Muscle of leg (tissue), 11 donors: Measurements from ENCODE around the gene POU6F2. TPM values are rescaled to one million over a fixed set of nuclear protein-coding genes. Genes with fewer than 3 reads are reported as not detected.
"Not testable (repeated sequence)": the region's sequence is repeated elsewhere in the genome, so short reads cannot be mapped to it uniquely, and the experiment has no call there.

ENCODE experiments used
- DNase-seq: peaks from one replicate; pipeline ENCODE4 v3.0.0; 2013
- H3K27ac ChIP-seq: one replicate; pipeline ENCODE4 v1.5.1; 2013; ENCODE audit warnings: mild to moderate bottlenecking, low read length, control low read depth
- H3K27me3 ChIP-seq: one replicate; pipeline ENCODE4 v1.6.1; 2013; ENCODE audit warnings: low read length; ENCODE audit not compliant: control insufficient read depth, insufficient read depth
- H3K36me3 ChIP-seq: one replicate; pipeline ENCODE4 v1.6.1; 2013; ENCODE audit warnings: low read length; ENCODE audit not compliant: control insufficient read depth, insufficient read depth
- H3K4me1 ChIP-seq: one replicate; pipeline ENCODE4 v1.6.1; 2013; ENCODE audit warnings: low read length; ENCODE audit not compliant: control insufficient read depth, insufficient read depth
- H3K4me3 ChIP-seq: one replicate; pipeline ENCODE4 v1.5.1; 2013; ENCODE audit warnings: low read length, control low read depth
- H3K9me3 ChIP-seq: replicated peaks from 2 replicates; pipeline ENCODE4 v1.6.1; 2013; ENCODE audit warnings: low read depth, low read length; ENCODE audit not compliant: control insufficient read depth
- WGBS: methylation state at CpG from one replicate; pipeline ENCODE4 v1.1.5; 2013; ENCODE audit warnings: missing lambda C conversion rate; ENCODE audit not compliant: insufficient coverage; 5-methylcytosine and 5-hydroxymethylcytosine counted together
- polyA plus RNA-seq, 8 donors: library from polyadenylated mRNA; unstranded; fragments of 120-200 nt; gene quantifications; one replicate each; pipeline versions ENCODE4 v1.2.1 to v1.2.3, GENCODE V29; 2013; ENCODE audit warnings: inconsistent platforms in 1 of 8, low replicate concordance in 1 of 8; ENCODE audit not compliant: insufficient read length in 8 of 8, insufficient read depth in 1 of 8
- total RNA-seq: library from RNA; stranded (reverse); fragments of 120-200 nt; gene quantifications from one replicate; pipeline ENCODE4 v1.2.4, GENCODE V29; 2013

Gene POU6F2
- total and polyA plus RNA-seq, 9 donors, result 0.05 to 0.54 (median 0.10) TPM; not detected in 1

DNA sequence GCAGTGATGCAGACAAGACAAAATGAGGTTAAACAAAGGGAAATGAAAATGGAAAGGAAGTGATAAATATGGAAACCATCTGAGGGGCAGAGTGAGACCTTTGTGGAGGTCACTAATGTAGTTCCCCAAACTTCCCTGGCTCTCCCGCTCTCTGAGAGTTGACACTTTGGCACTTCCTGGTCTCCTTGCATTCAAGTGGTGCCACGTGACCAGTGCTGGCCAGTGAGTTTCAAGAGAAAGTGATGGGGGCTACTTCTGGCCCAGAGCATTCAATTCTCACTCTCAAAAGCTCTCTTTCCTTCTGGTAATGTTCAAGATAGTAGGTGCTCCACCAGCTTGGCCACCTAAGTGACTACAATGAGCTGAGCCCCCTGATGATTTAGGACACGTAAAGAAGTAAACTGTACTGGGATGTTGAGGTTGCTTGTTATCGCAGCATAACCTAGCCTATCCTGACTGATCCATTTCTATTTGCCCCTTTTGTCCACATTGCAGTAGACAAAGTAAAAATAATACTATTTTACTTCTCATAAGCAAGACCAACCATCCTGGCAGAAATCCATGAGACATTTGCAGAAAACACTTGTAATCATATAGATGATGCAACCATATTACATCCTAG lies 346.5 kb downstream of the POU6F2 start:
- WGBS, result no CpG with 5 or more reads among the region's 4 CpGs

DNA sequence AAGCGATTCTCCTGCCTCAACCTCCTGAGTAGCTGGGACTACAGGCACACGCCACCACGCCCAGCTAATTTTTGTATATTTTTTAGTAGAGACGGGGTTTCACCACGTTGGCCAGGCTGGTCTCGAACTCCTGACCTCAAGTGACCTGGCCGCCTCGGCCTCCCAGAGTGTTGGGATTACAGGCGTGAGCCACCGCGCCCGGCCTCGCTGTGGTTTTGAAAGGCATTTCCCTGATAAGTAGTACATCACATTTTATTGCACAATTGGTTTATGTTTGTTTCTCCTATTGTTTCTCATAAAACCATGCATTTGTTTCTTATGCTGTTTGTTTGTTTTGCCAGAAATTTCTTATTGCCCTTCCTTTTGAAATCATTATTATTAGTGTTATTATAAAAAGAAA lies 353.9 kb downstream of the POU6F2 start:
- H3K27me3 ChIP-seq, H3K4me3 ChIP-seq, DNase-seq, H3K36me3 ChIP-seq, H3K4me1 ChIP-seq, H3K27ac ChIP-seq, H3K9me3 ChIP-seq: not testable (repeated sequence)
- WGBS, result 67% methylated on average over 5 of the region's 13 CpGs

More for the DNA sequence above, 346.5 kb downstream of the POU6F2 start:
- DNase-seq, result no peak
- H3K4me3 ChIP-seq, result no peak overlapping the region
- peaks cover 2% of the 10 kb centered on the region for H3K9me3 ChIP-seq
- H3K4me1 ChIP-seq, result no peaks in the 10 kb centered on the region
- H3K36me3 ChIP-seq, result no peaks in the 10 kb centered on the region
- H3K27ac ChIP-seq, result no peak overlapping the region
- no peaks in the 10 kb centered on the region for H3K27me3 ChIP-seq

DNA sequence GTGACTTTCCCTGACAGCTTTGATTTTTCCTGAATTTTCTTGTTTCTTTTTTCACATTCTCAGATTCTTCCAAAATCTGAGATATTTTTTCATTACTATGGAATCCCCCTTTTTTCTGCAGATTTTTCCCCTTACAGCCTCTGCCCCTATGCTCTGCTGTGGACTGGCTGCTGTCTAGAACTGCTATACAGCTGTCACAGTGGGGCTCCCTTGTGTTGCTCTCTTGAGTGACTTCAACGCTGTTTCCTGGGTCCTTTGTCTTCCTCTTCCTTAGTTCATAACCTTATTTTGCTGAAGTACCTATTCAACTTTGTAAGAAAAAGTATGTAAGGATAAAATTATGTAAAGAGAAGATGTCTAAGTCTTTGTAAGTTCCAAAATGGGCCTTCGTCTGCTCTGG lies 354.4 kb downstream of the POU6F2 start:
- Histone ChIP-seq H3K27ac (no peak overlapping the region), H3K27me3 (peaks cover 2% of the 10 kb centered on the region), H3K4me3 (no peak overlapping the region), H3K36me3 (no peaks in the 10 kb centered on the region), H3K4me1 (no peaks in the 10 kb centered on the region), H3K9me3 (no peaks in the 10 kb centered on the region)
- no peak for DNase-seq
- WGBS, result 63% methylated on average over 1 of the region's 2 CpGs

DNA sequence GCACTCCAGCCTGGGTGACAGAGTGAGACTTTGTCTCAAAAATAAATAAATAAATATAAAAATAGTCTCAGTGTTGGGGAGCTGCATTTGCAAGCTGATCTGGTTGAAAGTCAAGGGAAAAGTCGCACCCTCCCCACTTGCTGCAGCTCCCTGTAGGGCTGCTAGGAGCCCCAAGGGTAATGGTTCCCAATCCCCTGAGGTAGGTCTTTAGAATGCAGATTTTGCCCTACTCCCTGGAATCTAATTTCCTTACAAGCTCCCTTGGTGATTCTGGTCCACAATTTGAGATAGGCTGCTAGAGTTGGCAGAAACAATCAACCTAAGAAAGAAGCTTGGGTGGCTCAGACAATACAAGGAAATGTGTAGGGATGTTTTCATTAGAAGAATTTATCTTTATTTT lies 356.0 kb downstream of the POU6F2 start:
- WGBS, result no CpG with 5 or more reads among the region's 1 CpG
- no peaks in the 10 kb centered on the region for H3K4me1 ChIP-seq
- H3K9me3 ChIP-seq, result no peaks in the 10 kb centered on the region
- H3K36me3 ChIP-seq, result no peaks in the 10 kb centered on the region
- no peak overlapping the region for H3K27ac ChIP-seq
- H3K27me3 ChIP-seq, result peaks cover 2% of the 10 kb centered on the region
- DNase-seq, result no peak
- no peak overlapping the region for H3K4me3 ChIP-seq

DNA sequence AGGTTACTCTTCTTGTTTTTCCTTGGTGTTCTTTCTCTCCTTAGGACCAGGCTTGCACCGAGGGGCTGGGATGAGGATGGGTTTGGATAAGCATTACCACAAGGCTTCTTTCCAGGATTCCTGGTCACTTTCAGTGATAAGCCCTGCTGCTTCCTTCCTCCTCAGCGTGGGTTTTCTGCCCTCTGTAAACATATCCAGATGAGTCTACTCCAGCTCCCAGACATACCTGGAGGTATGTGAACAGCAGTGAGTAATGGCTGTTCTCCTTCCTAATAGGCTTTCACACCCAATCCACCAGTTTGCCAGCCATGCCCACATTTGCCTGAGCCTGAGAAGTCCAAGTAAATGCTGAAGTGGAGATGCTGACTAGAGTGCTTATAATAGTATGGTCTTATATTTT lies 358.7 kb downstream of the POU6F2 start:
- no peaks in the 10 kb centered on the region for H3K36me3 ChIP-seq
- H3K27me3 ChIP-seq, result peaks cover 2% of the 10 kb centered on the region
- no peak overlapping the region for H3K27ac ChIP-seq
- H3K4me1 ChIP-seq, result no peaks in the 10 kb centered on the region
- DNase-seq, result no peak
- no peak overlapping the region for H3K4me3 ChIP-seq
- no CpG with 5 or more reads among the region's 2 CpGs for WGBS
- no peaks in the 10 kb centered on the region for H3K9me3 ChIP-seq

DNA sequence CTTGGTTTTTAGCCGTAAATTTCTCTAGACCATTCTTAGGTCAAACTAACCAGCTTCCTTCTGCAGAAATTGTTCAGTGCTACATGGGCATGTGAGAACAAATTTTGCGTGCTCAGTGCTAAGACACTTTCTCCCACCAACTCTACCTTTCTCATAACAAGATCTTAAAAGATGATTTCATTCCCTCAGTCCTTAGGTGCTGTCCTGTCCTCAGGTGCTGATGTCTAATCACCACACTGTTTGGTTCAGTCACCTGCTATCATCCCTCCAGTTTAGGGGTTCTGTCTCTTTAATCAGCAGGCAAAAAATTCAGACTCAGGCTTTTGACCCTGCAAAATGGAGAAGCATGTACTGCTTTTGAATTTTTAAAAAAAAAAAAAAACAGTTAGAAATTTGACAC lies 361.0 kb downstream of the POU6F2 start:
- 100% methylated on average over 1 of the region's 2 CpGs for WGBS
- H3K4me1 ChIP-seq, result no peaks in the 10 kb centered on the region

DNA sequence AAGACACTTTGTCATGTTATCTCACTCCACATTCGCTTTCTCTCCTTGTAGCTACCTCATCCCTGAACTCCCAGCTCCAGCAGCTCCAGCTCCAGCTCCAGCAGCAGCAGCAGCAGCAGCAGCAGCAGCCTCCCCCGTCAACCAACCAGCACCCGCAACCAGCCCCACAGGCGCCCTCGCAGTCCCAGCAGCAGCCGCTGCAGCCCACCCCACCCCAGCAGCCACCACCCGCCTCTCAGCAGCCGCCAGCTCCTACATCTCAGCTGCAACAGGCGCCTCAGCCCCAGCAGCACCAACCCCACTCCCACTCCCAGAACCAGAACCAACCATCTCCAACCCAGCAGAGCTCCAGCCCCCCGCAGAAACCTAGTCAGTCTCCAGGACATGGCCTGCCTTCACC lies 361.9 kb downstream of the POU6F2 start:
- Histone ChIP-seq H3K27me3 (peaks cover 2% of the 10 kb centered on the region), H3K36me3 (no peaks in the 10 kb centered on the region), H3K27ac (no peak overlapping the region), H3K9me3 (no peaks in the 10 kb centered on the region), H3K4me1 (no peaks in the 10 kb centered on the region), H3K4me3 (no peak overlapping the region)
- no peak for DNase-seq
- 91% methylated on average over 10 of the region's 10 CpGs for WGBS

More for the DNA sequence above, 361.0 kb downstream of the POU6F2 start:
- Histone ChIP-seq H3K27me3 (peaks cover 2% of the 10 kb centered on the region), H3K36me3 (no peaks in the 10 kb centered on the region), H3K9me3 (no peaks in the 10 kb centered on the region), H3K27ac (no peak overlapping the region), H3K4me3 (no peak overlapping the region)
- DNase-seq, result no peak

DNA sequence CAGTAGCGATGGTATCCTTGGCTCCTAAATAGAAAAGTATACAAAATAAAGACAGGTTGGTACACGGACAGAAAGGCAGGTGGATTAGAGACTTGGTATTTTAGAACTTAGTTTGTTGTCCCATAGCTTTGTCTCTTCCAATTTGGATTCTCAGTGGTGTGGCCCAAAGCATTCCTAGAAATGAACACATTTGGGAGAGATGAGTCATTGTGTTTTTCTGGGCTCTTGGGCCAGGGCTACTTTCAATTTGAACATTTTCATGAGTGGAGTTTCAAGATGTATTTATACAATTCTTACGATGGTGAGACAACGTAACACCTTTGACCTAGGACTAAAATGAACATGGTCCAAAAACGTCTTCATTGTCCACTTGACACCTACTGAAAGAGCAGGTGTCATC lies 363.4 kb downstream of the POU6F2 start:
- WGBS, result 72% methylated on average over 3 of the region's 5 CpGs
- H3K4me3 ChIP-seq, result no peak overlapping the region

DNA sequence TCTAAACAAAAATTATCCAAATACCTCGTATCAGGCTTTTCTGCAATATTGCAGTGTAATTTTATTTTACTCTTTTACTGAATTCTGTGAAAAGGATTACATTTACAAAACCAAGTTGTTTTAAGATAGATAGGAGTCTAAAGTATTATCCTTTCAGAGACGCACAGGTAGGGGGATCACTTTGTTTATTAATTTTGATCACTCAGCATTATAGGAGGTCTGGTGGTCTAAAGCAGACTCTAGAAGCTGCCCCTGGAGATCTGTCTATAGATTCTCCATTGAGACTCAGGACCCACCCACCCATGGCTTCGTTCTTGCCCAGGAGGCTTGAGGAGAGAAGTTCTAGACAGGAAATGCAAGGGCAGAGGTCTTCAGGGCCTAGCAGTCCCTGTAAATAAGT lies 365.1 kb downstream of the POU6F2 start:
- Histone ChIP-seq H3K4me1 (no peaks in the 10 kb centered on the region), H3K9me3 (no peaks in the 10 kb centered on the region), H3K36me3 (no peaks in the 10 kb centered on the region), H3K4me3 (no peak overlapping the region), H3K27ac (no peak overlapping the region), H3K27me3 (no peaks in the 10 kb centered on the region)
- 100% methylated on average over 1 of the region's 3 CpGs for WGBS
- DNase-seq, result no peak

More for the DNA sequence above, 363.4 kb downstream of the POU6F2 start:
- Histone ChIP-seq H3K9me3 (no peaks in the 10 kb centered on the region), H3K27ac (no peak overlapping the region), H3K27me3 (peaks cover 2% of the 10 kb centered on the region), H3K4me1 (no peaks in the 10 kb centered on the region), H3K36me3 (no peaks in the 10 kb centered on the region)
- DNase-seq, result no peak

DNA sequence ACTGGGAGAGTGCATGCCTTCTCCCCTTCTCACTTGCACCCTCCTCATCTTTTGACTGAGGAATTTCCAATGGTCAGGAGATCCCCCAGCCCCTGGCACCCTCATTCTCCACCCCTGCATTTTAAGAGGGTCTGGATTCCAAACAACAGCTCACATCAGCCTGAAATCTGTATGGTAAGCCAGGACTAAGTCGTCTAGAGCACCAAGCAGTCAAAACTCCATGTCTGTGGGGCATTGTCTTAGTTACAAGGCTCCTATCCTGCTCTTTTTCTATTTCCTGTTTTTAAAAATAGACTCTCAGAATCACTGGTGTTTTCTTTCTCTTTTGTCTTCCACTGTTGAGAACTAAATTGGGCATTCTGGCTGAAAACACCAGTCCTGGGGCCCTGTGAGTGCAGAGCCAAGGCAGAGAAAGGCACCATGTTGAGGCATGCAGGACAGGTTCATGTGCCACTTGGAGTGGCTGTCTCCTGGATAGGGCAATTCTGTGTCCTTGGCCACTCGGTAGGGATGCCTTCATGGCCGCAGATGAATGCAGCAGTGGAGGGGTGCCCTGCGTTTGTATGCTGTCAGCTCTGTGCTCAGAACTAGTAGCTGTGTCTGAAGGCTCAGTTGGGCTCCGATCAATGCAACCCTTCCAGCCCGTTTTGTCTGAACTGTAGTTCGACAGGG lies 371.9 kb downstream of the POU6F2 start:
- no peak overlapping the region for H3K4me3 ChIP-seq
- DNase-seq, result no peak
- H3K9me3 ChIP-seq, result no peaks in the 10 kb centered on the region
- H3K4me1 ChIP-seq, result peaks cover 4% of the 10 kb centered on the region
- no peaks in the 10 kb centered on the region for H3K27me3 ChIP-seq
- WGBS, result 53% methylated on average over 3 of the region's 7 CpGs
- H3K27ac ChIP-seq, result no peak overlapping the region
- no peaks in the 10 kb centered on the region for H3K36me3 ChIP-seq
